ENCODE results near the gene CHST5. TPM values are rescaled to one million over a fixed set of nuclear protein-coding genes. Genes with fewer than 3 reads are reported as not detected.

Gene CHST5
- polyA plus RNA-seq, 1 donor from 2014 or later: 2.7 TPM

GRCh38 chr16:75578212-75578611, 42.3 kb upstream of the CHST5 start:
- no peak overlapping the region for H3K9ac ChIP-seq (ENCODE audit: low read length)
- no peaks in the 10 kb centered on the region for H3K9me2 ChIP-seq (ENCODE audit: insufficient read depth, low read length)
- H2AFZ ChIP-seq (ENCODE audit: low read depth, low read length): no peak overlapping the region
- H3K4me3 ChIP-seq (ENCODE audit: low read length): no peak overlapping the region
- H4K20me1 ChIP-seq (ENCODE audit: insufficient read depth): no peaks in the 10 kb centered on the region
- no peaks in the 10 kb centered on the region for H3F3A ChIP-seq (ENCODE audit: insufficient read depth, low read length, poor library complexity, severe bottlenecking)
- H3K36me3 ChIP-seq (ENCODE audit: insufficient read depth, low read length): peaks cover 8% of the 10 kb centered on the region
- no peak overlapping the region for H3K27ac ChIP-seq (ENCODE audit: low read length)
- no peaks in the 10 kb centered on the region for H3K27me3 ChIP-seq (ENCODE audit: insufficient read depth, low read depth, low read length)
- no peak overlapping the region for H3K4me2 ChIP-seq (ENCODE audit: low read length)
- TF ChIP-seq EZH2 (IDR thresholded peaks at IDR 0.05; ENCODE audit: borderline replicate concordance, insufficient read depth, low read length, poor library complexity, severe bottlenecking) (no peak), EP300 (conservative IDR thresholded peaks at IDR 0.05; ENCODE audit: poor library complexity, severe bottlenecking) (no peak), RAD21 (conservative IDR thresholded peaks at IDR 0.05) (no peak), CTCF (IDR thresholded peaks at IDR 0.05; ENCODE audit: poor library complexity, severe bottlenecking) (no peak), MXI1 (conservative IDR thresholded peaks at IDR 0.05; ENCODE audit: poor library complexity, severe bottlenecking) (no peak), REST (IDR thresholded peaks at IDR 0.05; ENCODE audit: borderline replicate concordance) (no peak), SMC3 (conservative IDR thresholded peaks at IDR 0.05; ENCODE audit: poor library complexity) (no peak), TAF1 (IDR thresholded peaks at IDR 0.05; ENCODE audit: low read depth) (no peak), POLR2AphosphoS5 (IDR thresholded peaks at IDR 0.05) (no peak)
- no peaks in the 10 kb centered on the region for H3K9me3 ChIP-seq (ENCODE audit: low read length)
- no peaks in the 10 kb centered on the region for H3K79me2 ChIP-seq (replicated peaks; ENCODE audit: insufficient read depth, low read length)

GRCh38 chr16:75576384-75576811, 40.5 kb upstream of the CHST5 start:
- Histone ChIP-seq H3K36me3 (ENCODE audit: insufficient read depth, low read length) (peaks cover 8% of the 10 kb centered on the region), H3K9me2 (ENCODE audit: insufficient read depth, low read length) (no peaks in the 10 kb centered on the region), H3K4me2 (ENCODE audit: low read length) (no peak overlapping the region), H2AFZ (ENCODE audit: low read depth, low read length) (no peak overlapping the region), H3K4me3 (ENCODE audit: low read length) (no peak overlapping the region), H3F3A (ENCODE audit: insufficient read depth, low read length, poor library complexity, severe bottlenecking) (no peaks in the 10 kb centered on the region), H4K20me1 (ENCODE audit: insufficient read depth) (no peaks in the 10 kb centered on the region), H3K9me3 (ENCODE audit: low read length) (no peaks in the 10 kb centered on the region), H3K79me2 (replicated peaks; ENCODE audit: insufficient read depth, low read length) (no peaks in the 10 kb centered on the region), H3K27me3 (ENCODE audit: insufficient read depth, low read depth, low read length) (no peaks in the 10 kb centered on the region), H3K27ac (ENCODE audit: low read length) (no peak overlapping the region), H3K9ac (ENCODE audit: low read length) (no peak overlapping the region)
- no peak for TF ChIP-seq TAF1 (IDR thresholded peaks at IDR 0.05; ENCODE audit: low read depth)
- TF ChIP-seq EP300 (conservative IDR thresholded peaks at IDR 0.05; ENCODE audit: poor library complexity, severe bottlenecking): no peak
- no peak for TF ChIP-seq RAD21 (conservative IDR thresholded peaks at IDR 0.05)
- no peak for TF ChIP-seq EZH2 (IDR thresholded peaks at IDR 0.05; ENCODE audit: borderline replicate concordance, insufficient read depth, low read length, poor library complexity, severe bottlenecking)
- no peak for TF ChIP-seq POLR2AphosphoS5 (IDR thresholded peaks at IDR 0.05)
- no peak for TF ChIP-seq MXI1 (conservative IDR thresholded peaks at IDR 0.05; ENCODE audit: poor library complexity, severe bottlenecking)
- TF ChIP-seq SMC3 (conservative IDR thresholded peaks at IDR 0.05; ENCODE audit: poor library complexity): no peak
- TF ChIP-seq REST (IDR thresholded peaks at IDR 0.05; ENCODE audit: borderline replicate concordance): no peak
- TF ChIP-seq CTCF (IDR thresholded peaks at IDR 0.05; ENCODE audit: poor library complexity, severe bottlenecking): no peak

Measured in neural cell (in vitro differentiated cells).